SK-N-MC (cell line): Measurements from ENCODE around the gene FBXL17.

Source experiments
- EZH2 ChIP-seq: fragments of 200-600 bp; sonication (generic); IDR thresholded peaks from one replicate; pipeline ENCODE4 v1.6.1; 2017; ENCODE audit warnings: antibody characterized with exemption
- FOXP2 ChIP-seq: optimal IDR thresholded peaks from 2 replicates; pipeline ENCODE3; 2011; ENCODE audit warnings: mild to moderate bottlenecking, moderate library complexity; ENCODE audit not compliant: insufficient read depth; ENCODE audit errors: extremely low read length, control extremely low read depth
- POLR2AphosphoS5 ChIP-seq: IDR thresholded peaks from 2 replicates; pipeline ENCODE4 v1.6.1; 2012; ENCODE audit warnings: mild to moderate bottlenecking, low read depth, low read length, borderline replicate concordance

- no peak for TF ChIP-seq POLR2AphosphoS5
- TF ChIP-seq EZH2, result no peak
- no peak for TF ChIP-seq FOXP2
These were observed 436.8 kb downstream of the FBXL17 start for GRCh38 chr5:107945061-107945460.
